Measurements from ENCODE around the gene FNDC3B.

The FNDC3B gene

DNA sequence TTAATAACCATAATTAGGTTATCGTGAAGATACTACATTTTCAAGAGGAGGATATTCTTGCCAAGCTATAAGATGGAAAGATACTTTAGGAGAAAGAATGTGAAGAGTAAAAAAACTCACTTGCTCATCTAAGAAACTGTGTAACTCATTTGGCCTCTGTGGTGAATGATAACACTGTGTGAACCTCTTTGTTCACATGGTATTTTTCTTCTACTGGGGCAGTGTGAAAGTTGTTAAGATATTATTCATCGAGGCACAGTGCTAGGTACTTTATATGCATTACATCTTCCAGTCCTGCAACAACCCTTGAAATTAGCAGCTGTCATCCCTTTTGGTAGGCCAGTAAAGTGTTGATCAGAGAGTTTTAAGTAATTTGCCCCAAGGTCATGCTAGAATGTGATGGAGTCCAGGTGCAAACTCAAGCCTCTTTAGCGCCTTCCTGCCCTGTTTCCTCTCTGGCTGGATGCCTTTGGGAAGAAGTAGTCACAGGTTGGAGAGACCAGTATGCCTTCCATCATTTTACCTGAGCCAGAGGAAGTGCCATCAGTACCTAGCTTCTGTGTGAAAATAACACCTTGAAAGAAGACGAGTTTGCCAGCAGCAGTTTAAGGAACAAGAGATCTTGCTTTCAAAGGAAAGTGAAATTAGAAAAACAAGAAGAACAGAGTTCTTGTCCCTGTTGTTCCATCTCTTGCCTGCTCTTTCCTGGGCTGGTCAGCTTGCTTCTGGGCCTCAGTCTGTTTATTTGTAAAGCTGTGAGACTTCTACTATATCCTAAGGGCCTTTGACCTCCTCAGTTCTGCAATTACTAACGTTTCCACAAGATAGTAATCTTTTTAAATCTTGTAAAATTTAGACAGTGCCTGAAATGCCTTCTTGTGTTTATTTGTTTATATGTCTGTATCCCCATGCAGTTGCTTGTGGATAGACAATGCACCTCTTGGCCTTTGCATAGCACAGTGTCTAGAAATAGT lies 179.3 kb downstream of the FNDC3B start:
- no peak for DNase-seq (ENCODE audit: low spot score)

DNA sequence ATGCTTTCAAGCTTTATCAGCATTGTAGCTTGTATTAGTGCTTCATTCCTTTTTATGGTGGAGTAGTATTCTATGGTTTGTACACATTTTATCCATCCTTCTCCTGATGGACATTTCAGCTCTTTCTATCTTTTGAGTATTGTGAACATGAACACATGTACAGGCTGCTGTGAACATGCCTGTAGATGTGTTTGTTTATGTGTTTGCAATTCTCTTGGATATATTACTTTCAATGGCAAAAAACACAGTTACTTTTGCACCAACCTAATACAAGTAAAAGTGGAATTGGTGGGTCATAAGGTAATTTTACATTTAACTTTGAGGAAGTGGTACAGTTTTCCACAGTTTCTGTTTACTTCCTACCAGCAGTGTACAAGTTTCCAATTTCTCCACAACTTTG lies 180.4 kb downstream of the FNDC3B start:
- DNase-seq (ENCODE audit: low spot score) = no peak

DNA sequence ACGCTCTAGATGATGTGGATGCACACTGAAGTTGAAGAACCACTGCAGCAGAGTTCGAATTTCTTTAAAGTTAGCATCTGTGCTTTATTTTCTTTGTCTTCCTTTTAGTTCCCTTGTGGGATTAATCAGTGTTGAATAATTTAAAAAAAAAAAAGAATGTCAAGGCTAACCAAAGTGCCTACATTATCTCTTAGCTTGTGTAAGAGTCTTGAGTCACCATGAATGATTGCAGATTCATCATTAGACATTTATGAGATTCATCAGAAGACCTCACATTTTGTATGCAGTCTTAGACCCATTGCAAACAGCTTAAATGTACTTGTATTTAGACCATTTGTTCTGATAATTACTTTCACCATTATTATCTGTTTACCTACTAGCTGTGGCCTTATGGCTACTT lies 182.2 kb downstream of the FNDC3B start:
- no peak for DNase-seq (ENCODE audit: low spot score)

DNA sequence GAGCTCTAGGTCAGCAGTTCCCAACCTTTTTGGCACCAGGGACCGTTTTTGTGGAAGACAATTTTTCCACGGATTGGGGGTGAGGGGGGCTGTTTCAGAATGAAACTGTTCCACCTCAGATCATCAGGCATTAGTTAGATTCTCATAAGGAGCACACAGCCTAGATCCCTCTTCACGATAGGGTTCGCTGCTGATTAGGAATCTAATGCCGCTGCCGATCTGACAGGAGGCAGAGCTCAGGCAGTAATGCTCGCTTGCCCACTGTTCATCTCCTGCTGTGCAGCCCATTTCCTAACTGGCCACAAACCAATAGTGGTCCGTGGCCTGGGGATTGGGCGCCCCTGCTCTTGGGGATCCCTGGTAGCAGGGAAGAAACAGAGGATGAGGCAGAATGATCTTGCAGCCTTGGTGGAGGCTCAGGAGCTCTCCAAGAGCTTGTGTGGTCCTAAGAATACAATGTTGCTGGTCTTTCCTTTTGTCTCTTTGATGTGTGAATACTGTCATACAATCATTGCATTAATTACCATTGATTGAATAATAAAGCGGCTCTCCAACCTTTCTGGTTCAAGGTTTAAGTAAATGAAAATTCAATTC lies 183.2 kb downstream of the FNDC3B start:
- DNase-seq (ENCODE audit: low spot score) = no peak

DNA sequence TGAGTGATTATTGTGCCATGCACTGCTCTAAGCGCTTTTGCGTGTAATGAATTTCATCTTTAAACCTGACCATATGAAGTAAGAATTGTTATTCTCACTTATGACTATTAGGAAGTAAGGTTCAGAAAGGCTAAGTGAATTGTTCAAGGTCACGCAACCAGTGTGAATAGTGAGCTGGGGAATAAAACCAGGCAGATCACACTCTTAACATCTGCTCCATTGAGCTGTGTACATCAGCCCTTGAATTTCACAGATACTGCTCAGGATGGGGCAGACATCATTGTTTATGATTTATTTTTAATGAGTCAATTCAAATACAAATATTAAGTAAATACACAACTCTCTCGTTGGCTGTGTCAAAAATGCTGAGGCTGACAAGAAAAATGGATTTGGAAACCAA lies 184.5 kb downstream of the FNDC3B start:
- DNase-seq (ENCODE audit: low spot score) = no peak

DNA sequence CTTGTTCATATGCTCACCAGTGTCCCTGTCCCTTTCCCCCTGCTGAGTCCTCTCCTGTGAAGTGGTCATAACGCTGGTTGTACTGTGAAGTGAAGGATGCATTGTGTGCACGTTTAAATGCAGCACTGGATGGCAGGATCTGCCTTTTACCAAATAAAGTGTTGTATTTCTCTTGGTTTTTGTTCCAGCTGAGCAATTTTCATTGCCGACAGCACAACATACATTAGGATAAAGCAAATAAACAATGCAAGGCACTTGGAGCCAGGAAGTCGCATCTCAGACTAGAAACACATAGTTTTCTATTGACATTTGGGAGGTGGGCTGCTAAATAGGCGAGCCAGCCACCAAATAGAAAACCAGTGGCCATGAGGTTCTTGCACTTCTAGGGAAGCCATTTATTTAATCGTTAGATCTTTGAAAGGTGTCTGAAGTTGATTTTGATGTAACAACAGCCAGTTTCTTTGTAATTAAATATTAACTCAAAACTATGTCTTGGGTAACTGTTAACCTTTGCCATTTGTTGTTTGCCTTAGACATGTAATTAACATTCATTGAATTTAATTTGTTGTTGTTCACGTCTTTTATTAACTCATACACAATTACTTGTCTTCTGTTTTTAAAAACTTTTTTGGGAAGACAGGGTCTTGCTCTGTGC lies 185.3 kb downstream of the FNDC3B start:
- DNase-seq (ENCODE audit: low spot score) = no peak

DNA sequence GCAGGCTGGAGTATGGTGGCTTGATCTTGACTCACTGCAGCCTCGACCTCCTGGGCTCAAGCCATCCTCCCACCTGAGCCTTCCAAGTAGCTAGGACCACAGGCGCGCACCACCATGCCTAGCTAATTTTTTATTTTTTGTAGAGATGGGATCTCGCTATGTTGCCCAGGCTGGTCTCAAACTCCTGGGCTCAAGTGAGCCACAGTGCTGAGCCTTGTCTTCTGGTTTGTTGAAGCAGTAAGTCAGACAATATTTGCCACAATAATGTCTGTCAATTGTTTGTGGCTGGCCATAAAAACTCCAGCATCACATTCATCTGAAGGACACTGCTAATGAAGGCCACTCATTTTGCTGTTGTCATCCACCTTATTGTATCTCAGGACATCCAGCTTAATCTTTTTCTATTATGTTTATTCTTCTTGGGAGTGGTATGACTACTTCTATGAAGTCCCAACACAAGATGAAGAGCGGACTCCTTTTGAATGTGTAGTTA lies 185.9 kb downstream of the FNDC3B start:
- DNase-seq (ENCODE audit: low spot score) = no peak

DNA sequence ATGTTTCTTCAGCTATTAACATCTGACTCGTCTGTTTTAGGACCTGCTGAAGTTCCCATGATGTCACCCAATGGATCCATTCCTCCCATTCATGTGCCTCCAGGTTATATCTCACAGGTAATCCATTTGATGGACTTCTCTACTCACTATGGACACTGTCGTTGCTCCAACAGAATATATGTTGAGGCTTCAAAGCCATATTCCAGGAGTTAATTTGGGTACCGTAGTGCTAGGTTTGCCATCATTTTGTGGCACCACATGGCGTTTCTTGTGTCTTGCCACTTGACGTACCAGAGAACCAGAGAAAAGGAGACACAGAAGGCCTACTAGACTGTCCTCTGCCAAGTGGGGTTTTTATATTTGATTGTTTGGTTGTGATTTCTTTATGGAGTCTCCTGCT lies 187.5 kb downstream of the FNDC3B start:
- DNase-seq (ENCODE audit: low spot score) = no peak

DNA sequence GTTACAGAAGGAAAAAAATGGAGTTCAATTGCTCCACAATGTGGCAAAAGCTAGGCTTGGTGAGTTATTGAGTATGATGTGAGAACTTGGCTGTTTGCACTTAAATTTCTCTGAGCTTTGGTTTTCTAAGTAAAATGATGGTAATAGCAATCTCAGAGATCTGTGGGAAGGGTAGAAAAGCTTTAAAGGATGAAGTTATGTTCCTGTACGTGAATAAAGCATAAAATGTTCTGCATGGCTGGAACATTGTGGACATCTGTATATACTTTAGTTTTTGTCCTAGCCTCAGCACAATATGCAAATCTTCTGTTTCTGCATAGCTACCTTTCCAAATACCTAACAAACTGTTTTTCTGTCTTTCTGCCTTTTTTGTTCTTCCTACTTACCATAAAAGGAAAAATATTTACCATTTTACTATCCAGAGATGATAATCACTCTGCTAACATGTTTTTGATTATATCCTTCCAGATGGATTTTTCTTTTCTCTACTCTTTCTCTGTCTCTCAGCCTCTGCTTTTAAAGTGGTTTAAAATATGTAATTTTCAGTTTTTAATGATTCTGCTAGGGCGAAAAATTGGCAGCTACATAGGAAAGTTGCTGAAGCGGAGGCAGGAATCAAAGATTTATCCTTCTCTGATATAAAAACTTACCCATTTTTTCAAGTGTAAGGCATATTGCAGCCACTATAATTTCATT lies 188.1 kb downstream of the FNDC3B start:
- DNase-seq (ENCODE audit: low spot score) = no peak

DNA sequence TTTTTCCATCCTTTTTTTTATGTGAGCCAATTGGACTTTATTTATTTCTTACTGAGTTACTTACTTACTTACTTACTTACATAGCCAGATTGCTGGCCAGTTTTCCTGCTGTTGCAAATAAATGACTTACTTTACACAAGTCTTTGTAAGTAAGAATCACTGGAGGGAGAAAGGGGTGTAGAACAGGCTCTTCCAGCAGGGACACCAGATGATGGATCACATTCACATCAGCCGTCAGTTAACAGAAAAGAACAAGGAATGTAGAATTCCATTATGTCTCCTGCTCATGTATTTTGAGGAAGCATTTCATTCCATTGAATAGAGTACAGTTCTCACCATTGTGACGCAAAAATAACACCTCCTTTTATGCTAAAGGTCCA lies 188.6 kb downstream of the FNDC3B start:
- no peak for DNase-seq (ENCODE audit: low spot score)

DNA sequence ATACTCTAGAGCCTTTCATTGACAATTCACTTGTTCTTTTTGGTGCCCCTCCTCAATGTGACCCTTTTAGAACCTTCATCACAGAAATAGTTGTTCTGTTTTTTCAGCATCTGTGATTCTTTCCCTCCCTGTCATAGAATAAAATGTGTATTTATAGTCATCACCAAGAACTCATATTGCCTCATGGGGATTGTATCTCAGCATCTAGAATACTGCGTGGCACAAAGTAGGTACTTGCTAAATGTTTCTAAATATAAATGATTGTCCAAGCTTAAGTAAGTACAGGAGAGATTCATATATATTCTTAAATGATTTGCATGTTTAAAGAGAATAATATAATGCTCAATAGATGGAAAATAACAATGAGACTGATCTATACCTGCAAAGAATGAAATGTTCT lies 190.1 kb downstream of the FNDC3B start:
- DNase-seq (ENCODE audit: low spot score) = no peak

DNA sequence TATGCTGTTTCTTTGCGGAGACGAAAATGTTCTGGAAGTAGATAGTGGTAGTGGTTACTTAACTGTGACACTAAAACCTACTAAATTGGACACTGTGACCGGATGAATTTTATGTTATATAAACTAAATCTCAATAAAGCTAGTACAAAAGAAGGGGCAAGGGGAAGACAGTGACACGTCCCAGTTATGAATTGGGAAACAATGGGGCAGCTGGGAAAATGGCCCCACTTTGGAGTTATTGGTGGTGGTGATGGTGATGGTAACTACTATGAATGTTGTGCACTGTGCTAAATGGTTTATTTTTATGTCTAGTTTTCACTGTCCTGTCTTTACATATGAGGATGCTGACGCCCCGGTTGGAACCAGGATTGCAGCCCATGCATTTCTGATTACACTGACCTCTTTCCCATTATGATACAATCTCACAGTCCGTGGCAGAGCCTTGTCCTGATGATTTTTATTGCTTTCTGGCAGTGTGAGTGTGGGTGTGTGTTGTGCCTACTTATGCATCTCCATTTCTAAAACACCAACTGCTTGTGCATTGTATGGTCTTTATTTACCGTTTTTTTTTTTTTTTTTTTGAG lies 192.0 kb downstream of the FNDC3B start:
- DNase-seq (ENCODE audit: low spot score) = no peak

DNA sequence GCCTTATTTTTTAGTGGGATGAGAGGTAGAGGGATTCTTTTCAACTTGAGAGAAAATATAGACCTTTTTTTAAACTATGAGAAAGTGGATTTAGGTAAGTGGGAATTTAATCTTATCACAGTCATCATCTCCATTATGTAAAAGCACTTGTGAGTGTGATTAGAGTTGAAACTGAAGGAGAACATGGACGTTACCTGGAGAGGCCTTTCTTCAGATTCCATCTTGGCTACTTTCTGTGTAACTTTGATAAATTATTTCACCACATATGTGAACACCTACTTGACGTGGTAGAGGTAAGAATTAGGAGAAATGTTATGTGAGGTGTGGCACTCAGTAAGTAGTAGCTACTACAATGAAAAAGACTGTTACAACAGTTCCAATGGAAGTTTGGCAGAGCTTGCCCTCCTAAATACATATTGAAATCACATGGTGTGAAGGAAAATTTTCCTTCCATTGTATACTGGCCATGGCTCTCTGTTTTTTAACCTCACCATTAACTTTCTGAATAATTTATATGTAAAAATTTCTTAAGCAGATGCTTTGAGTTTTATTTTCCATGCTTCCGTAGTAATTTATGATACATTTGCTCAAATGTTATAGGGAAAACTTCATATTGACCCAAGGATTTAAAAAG lies 193.3 kb downstream of the FNDC3B start:
- no peak for DNase-seq (ENCODE audit: low spot score)

DNA sequence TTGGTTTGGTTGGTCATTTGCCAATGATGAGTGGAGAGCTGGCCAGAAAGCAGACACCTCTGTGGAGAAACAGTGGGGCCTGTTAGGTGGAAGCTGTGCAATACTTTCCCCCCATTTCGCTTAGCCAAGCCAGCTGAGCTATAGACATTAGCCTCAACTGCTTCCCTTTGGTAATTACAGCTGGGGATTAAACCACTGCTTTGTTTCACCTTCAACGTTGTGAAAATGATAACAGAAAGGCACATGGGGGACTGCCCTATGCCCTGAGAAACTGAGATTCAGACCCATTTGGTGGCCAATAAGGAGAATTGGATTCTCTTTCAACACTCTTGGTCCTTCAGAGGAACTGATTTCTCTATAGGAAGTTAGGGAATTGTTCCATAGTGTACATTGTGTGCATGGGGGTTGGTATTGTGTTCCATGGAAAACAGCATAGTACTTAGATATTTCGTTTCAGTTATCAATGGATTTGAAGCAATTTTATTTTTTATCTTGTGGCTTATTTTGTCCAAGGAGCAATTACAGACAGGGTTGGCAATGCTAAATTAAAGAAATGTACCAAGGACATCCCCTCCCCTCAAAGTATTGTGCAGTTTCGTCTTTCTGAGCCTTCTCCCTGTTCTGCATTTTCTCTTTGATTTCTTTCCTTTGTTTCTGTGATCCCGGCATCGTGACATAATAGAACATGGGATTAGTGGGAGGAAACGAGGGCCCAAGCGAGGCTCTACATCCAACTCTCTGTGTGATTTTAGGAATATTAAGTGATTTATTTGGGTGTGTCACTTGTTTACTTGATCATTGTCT lies 194.3 kb downstream of the FNDC3B start:
- no peak for DNase-seq (ENCODE audit: low spot score)

DNA sequence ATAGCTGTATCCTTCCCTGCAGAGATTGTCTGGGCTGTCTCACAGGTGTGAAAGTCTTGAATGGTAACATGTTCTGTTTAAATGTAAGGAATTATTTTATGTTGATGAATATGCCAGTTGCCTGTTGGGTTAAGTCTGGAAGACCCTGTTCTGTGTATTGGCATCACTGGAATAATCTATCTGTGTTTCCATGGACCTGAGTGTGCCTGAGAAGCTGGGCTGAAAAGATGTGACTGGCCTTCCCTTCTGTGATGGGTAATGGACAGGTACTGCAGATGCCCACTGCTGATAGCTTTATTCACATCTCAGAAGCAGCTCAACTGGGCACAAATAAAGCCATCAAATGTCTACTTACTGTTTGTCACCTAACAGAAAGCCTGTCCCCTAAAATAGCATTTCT lies 196.3 kb downstream of the FNDC3B start:
- DNase-seq (ENCODE audit: low spot score) = no peak

DNA sequence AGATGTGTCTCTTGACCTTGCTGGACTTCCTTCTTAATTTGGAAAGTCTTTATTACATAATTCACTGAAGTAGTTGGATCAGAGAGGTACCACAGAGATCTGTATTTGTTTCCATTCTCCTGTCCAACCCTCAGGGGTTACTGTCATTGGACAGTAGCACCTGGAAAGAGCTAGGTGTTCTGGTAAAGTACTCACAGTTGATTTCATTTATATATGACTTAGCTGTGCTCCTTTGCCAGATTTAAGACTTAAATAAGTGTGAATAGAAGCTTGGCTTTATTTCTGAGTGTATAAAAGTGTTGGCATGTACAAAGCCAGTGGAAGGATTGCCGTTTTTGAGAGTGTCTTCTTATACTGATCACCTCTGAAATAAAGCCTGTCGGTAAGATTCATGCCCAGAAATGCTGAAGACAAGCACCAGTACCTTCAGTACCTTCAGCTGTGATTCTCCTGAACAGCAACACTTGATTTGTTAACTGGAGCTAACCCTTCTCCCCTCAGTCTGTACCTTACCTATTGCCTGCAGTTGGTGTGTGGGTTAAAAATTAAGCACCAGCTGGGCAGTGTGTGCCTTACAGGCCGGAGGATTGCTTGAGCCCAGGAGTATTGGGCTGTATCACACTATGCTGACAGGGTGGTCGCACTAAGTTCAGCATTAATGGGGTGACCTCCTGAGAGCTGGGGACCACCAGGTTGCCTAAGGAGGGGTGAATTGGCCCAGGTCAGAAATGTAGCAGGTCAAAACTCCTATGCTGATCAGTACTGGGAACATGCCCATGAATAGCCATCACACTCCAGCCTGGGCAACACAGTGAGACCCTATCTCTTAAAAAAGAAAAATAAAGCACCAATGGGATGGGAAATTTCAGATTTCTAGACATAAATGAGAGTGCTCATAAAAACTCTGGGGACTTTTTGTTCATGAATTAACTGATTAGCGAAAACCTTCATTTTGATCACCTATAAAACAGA lies 197.7 kb downstream of the FNDC3B start:
- DNase-seq (ENCODE audit: low spot score) = no peak

DNA sequence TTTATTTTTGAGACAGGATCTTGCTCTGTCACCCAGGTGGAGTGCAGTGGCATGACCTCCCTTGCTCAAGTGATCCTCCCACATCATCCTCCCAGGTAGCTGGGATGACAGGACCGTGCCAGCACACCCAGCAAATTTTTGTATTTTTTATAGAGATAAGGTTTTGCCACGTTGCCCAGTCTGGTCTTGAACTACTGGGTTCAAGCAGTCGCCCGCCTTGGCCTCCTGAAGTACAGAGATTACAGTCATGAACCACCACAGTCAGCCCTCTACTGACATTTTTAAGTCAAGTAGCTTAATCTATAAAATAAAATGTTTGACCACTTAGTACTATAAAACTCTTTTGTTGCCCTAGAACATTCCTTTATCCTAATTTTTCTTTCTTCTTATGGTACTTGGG lies 198.8 kb downstream of the FNDC3B start:
- no peak for DNase-seq (ENCODE audit: low spot score)

DNA sequence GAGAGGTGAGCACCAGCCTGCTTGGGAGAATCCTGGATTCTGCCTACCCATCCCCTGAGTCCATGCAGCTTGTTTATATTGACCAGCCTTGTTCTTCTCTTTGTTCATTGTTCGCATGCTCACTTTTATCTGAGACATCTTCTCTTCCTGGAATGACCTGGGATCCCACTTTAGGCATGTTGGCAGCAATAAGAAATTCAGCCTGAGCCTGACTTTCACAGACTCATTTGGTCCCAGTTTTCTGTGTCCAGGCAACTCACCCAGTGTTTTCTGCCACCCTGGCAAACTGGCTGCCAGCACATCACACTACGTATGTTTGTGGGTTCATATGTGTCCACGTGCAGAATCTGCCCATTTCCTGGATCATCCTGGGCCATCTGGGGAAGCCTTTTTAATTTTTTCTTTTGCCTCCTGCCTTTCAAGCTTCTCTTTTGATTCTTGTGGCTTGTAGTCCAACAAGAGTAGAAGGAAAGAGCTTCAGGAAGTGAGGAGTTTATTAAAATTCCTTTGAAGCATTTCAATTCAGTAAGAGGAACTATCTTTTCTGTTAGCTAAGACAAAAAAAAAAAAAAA lies 199.9 kb downstream of the FNDC3B start:
- DNase-seq (ENCODE audit: low spot score) = no peak

DNA sequence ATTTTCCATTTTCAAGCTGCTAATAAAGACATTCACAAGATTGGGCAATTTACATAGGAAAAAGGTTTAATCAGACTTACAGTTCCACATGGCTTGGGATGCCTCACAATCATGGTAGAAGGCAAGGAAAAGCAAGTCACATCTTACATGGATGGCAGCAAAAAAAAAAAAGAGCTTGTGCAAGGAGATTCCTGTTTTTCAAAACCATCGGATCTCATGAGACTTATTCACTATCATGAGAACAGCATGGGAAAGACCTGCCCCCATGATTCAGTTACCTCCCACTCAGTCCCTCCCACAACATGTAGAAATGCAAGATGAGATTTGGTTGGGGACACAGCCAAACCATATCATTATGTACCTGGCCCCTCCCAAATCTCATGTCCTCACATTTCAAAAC lies 202.0 kb downstream of the FNDC3B start:
- DNase-seq (ENCODE audit: low spot score) = no peak
